Endothelial cell (in vitro differentiated cells): Measurements from ENCODE around the gene CLDND2. TPM values are rescaled to one million over a fixed set of nuclear protein-coding genes. Genes with fewer than 3 reads are reported as not detected.

ENCODE experiments used
- DNase-seq: peaks from one replicate; pipeline ENCODE4 v3.0.0; 2021; ENCODE audit warnings: low spot score
- H3K27ac Mint-ChIP-seq: one replicate; pipeline ENCODE4 v1.8.0; 2021; ENCODE audit warnings: mixed read lengths, inconsistent platforms; ENCODE audit not compliant: unreplicated experiment
- H3K27me3 Mint-ChIP-seq: one replicate; pipeline ENCODE4 v1.8.0; 2021; ENCODE audit warnings: mild to moderate bottlenecking, moderate library complexity, mixed read lengths, inconsistent platforms; ENCODE audit not compliant: unreplicated experiment
- H3K36me3 Mint-ChIP-seq: one replicate; pipeline ENCODE4 v1.8.0; 2021; ENCODE audit warnings: mild to moderate bottlenecking, low read depth, mixed read lengths, inconsistent platforms; ENCODE audit not compliant: unreplicated experiment
- H3K4me1 Mint-ChIP-seq: one replicate; pipeline ENCODE4 v1.8.0; 2021; ENCODE audit warnings: mild to moderate bottlenecking, mixed read lengths, inconsistent platforms; ENCODE audit not compliant: unreplicated experiment
- H3K4me3 Mint-ChIP-seq: one replicate; pipeline ENCODE4 v1.8.0; 2021; ENCODE audit warnings: mild to moderate bottlenecking, mixed read lengths, inconsistent platforms; ENCODE audit not compliant: unreplicated experiment
- H3K9me3 Mint-ChIP-seq: one replicate; pipeline ENCODE4 v1.8.0; 2021; ENCODE audit warnings: mixed read lengths, inconsistent platforms; ENCODE audit not compliant: unreplicated experiment
- total RNA-seq: library from RNA; stranded (reverse); fragmentation: NEBNext Ultra II Directional; extraction: Animal tissue kit (Norgen Biotek cat#: 25700); gene quantifications from one replicate; pipeline ENCODE4 v1.2.1, GENCODE V29; 2021; ENCODE audit not compliant: unreplicated experiment
- TF ChIP-seq, protein P1 (sequence below): fragments of 200-600 bp; sonication (generic); IDR thresholded peaks from one replicate; pipeline ENCODE4 v1.5.0; 2021; ENCODE audit warnings: antibody characterized with exemption; ENCODE audit not compliant: unreplicated experiment

The CLDND2 gene
- total RNA-seq, 1 donor from 2014 or later: not detected

GRCh38 chr19:51341066-51341465 lies 27.7 kb downstream of the CLDND2 start:
- TF ChIP-seq, protein P1, sequence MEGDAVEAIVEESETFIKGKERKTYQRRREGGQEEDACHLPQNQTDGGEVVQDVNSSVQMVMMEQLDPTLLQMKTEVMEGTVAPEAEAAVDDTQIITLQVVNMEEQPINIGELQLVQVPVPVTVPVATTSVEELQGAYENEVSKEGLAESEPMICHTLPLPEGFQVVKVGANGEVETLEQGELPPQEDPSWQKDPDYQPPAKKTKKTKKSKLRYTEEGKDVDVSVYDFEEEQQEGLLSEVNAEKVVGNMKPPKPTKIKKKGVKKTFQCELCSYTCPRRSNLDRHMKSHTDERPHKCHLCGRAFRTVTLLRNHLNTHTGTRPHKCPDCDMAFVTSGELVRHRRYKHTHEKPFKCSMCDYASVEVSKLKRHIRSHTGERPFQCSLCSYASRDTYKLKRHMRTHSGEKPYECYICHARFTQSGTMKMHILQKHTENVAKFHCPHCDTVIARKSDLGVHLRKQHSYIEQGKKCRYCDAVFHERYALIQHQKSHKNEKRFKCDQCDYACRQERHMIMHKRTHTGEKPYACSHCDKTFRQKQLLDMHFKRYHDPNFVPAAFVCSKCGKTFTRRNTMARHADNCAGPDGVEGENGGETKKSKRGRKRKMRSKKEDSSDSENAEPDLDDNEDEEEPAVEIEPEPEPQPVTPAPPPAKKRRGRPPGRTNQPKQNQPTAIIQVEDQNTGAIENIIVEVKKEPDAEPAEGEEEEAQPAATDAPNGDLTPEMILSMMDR: no peak
- Mint-ChIP-seq H3K27ac (peak overlapping the region; percentile 87), H3K4me1 (peaks cover 23% of the 10 kb centered on the region), H3K4me3 (no peak overlapping the region), H3K9me3 (no peaks in the 10 kb centered on the region), H3K27me3 (peaks cover 17% of the 10 kb centered on the region), H3K36me3 (peaks cover 17% of the 10 kb centered on the region)
- no peak for DNase-seq

- no peaks in the 10 kb centered on the region for H3K9me3 Mint-ChIP-seq
- peak overlapping the region; percentile 97 for H3K4me3 Mint-ChIP-seq
- TF ChIP-seq, protein P1: peak; percentile 64
- peaks cover 23% of the 10 kb centered on the region for H3K4me1 Mint-ChIP-seq
- peak; percentile 99 for DNase-seq
- peaks cover 17% of the 10 kb centered on the region for H3K27me3 Mint-ChIP-seq
- peak overlapping the region; percentile 92 for H3K27ac Mint-ChIP-seq
- peaks cover 17% of the 10 kb centered on the region for H3K36me3 Mint-ChIP-seq
Measured at GRCh38 chr19:51339687-51340656, 28.8 kb downstream of the CLDND2 start.

- no peak for DNase-seq
- H3K4me1 Mint-ChIP-seq: peaks cover 28% of the 10 kb centered on the region
- TF ChIP-seq, protein P1: no peak
- no peaks in the 10 kb centered on the region for H3K9me3 Mint-ChIP-seq
- peaks cover 17% of the 10 kb centered on the region for H3K36me3 Mint-ChIP-seq
- peak overlapping the region; percentile 97 for H3K4me3 Mint-ChIP-seq
- peaks cover 17% of the 10 kb centered on the region for H3K27me3 Mint-ChIP-seq
- H3K27ac Mint-ChIP-seq: peak overlapping the region; percentile 92
Measured at GRCh38 chr19:51339313-51339686, 29.5 kb downstream of the CLDND2 start.

GRCh38 chr19:51338563-51339312 lies 30.1 kb downstream of the CLDND2 start:
- TF ChIP-seq, protein P1: peak; percentile 87
- DNase-seq: peak; percentile 92
- Mint-ChIP-seq H3K27ac (peak overlapping the region; percentile 92), H3K4me3 (peak overlapping the region; percentile 97), H3K9me3 (no peaks in the 10 kb centered on the region), H3K36me3 (peaks cover 17% of the 10 kb centered on the region), H3K27me3 (peaks cover 17% of the 10 kb centered on the region), H3K4me1 (peaks cover 28% of the 10 kb centered on the region)
